ENCODE data around the gene GNAO1.

GNAO1 gene

GRCh38 chr16:56203052-56203451 lies 11.8 kb downstream of the GNAO1 start:
- no peak overlapping the region for H3K4me3 ChIP-seq (ENCODE audit: low read length)
- DNase-seq: peak; percentile 30
- no peaks in the 10 kb centered on the region for H3K79me2 ChIP-seq (ENCODE audit: low read length)
- TF ChIP-seq EZH2 (optimal IDR thresholded peaks at IDR 0.05; ENCODE audit: low read depth, low read length): no peak
- peak; percentile 44 for TF ChIP-seq CTCF (IDR thresholded peaks at IDR 0.05; ENCODE audit: low read length)
- H3K27ac ChIP-seq (ENCODE audit: low read length): no peak overlapping the region
- no peaks in the 10 kb centered on the region for H3K27me3 ChIP-seq (replicated peaks; ENCODE audit: insufficient read depth, low read length)
- H3K9me3 ChIP-seq (replicated peaks; ENCODE audit: insufficient read depth, low read length): no peaks in the 10 kb centered on the region
- H4K20me1 ChIP-seq (ENCODE audit: insufficient read depth, low read length): no peaks in the 10 kb centered on the region
- H3K4me1 ChIP-seq (ENCODE audit: low read length): no peaks in the 10 kb centered on the region; the same call in 1 of the 2 replicates
- H3F3A ChIP-seq (ENCODE audit: insufficient read depth, low read length): no peaks in the 10 kb centered on the region
- no peaks in the 10 kb centered on the region for H3K9me2 ChIP-seq (replicated peaks; ENCODE audit: insufficient read depth, low read length)
- no peak overlapping the region for H3K9ac ChIP-seq (ENCODE audit: low read length)
- H2AFZ ChIP-seq (ENCODE audit: low read length): no peak overlapping the region
- no peaks in the 10 kb centered on the region for H3K36me3 ChIP-seq (replicated peaks; ENCODE audit: insufficient read depth, low read length)
- H3K4me2 ChIP-seq (ENCODE audit: low read depth, low read length): no peak overlapping the region

GRCh38 chr16:56204816-56205215 lies 13.5 kb downstream of the GNAO1 start:
- Histone ChIP-seq H3K4me2 (ENCODE audit: low read depth, low read length) (no peak overlapping the region), H3K27me3 (replicated peaks; ENCODE audit: insufficient read depth, low read length) (no peaks in the 10 kb centered on the region), H3K4me3 (ENCODE audit: low read length) (no peak overlapping the region), H2AFZ (ENCODE audit: low read length) (no peak overlapping the region), H3K4me1 (ENCODE audit: low read length) (no peaks in the 10 kb centered on the region), H3K9me3 (replicated peaks; ENCODE audit: insufficient read depth, low read length) (no peaks in the 10 kb centered on the region), H3K9me2 (replicated peaks; ENCODE audit: insufficient read depth, low read length) (no peaks in the 10 kb centered on the region), H3K27ac (ENCODE audit: low read length) (no peak overlapping the region), H3K36me3 (replicated peaks; ENCODE audit: insufficient read depth, low read length) (no peaks in the 10 kb centered on the region), H3K9ac (ENCODE audit: low read length) (no peak overlapping the region), H3K79me2 (ENCODE audit: low read length) (no peaks in the 10 kb centered on the region), H3F3A (ENCODE audit: insufficient read depth, low read length) (no peaks in the 10 kb centered on the region), H4K20me1 (ENCODE audit: insufficient read depth, low read length) (no peaks in the 10 kb centered on the region)
- DNase-seq: no peak
- TF ChIP-seq EZH2phosphoT487 (IDR thresholded peaks at IDR 0.05; ENCODE audit: low read length) (no peak), EZH2 (optimal IDR thresholded peaks at IDR 0.05; ENCODE audit: low read depth, low read length) (no peak), CTCF (IDR thresholded peaks at IDR 0.05; ENCODE audit: low read length) (no peak)

GRCh38 chr16:56206951-56207350 lies 15.7 kb downstream of the GNAO1 start:
- no peaks in the 10 kb centered on the region for H3K4me1 ChIP-seq (ENCODE audit: low read length)
- no peak overlapping the region for H3K4me3 ChIP-seq (ENCODE audit: low read length)
- no peaks in the 10 kb centered on the region for H3K9me2 ChIP-seq (replicated peaks; ENCODE audit: insufficient read depth, low read length)
- no peaks in the 10 kb centered on the region for H3K27me3 ChIP-seq (replicated peaks; ENCODE audit: insufficient read depth, low read length)
- no peaks in the 10 kb centered on the region for H3K36me3 ChIP-seq (replicated peaks; ENCODE audit: insufficient read depth, low read length)
- no peak overlapping the region for H3K27ac ChIP-seq (ENCODE audit: low read length)
- no peaks in the 10 kb centered on the region for H3K9me3 ChIP-seq (replicated peaks; ENCODE audit: insufficient read depth, low read length)
- H3K4me2 ChIP-seq (ENCODE audit: low read depth, low read length): no peak overlapping the region
- H3K9ac ChIP-seq (ENCODE audit: low read length): no peak overlapping the region
- H2AFZ ChIP-seq (ENCODE audit: low read length): no peak overlapping the region
- H3K79me2 ChIP-seq (ENCODE audit: low read length): no peaks in the 10 kb centered on the region
- TF ChIP-seq EZH2 (optimal IDR thresholded peaks at IDR 0.05; ENCODE audit: low read depth, low read length) (no peak), CTCF (IDR thresholded peaks at IDR 0.05; ENCODE audit: low read length) (no peak), EZH2phosphoT487 (IDR thresholded peaks at IDR 0.05; ENCODE audit: low read length) (no peak)
- no peaks in the 10 kb centered on the region for H4K20me1 ChIP-seq (ENCODE audit: insufficient read depth, low read length)
- H3F3A ChIP-seq (ENCODE audit: insufficient read depth, low read length): no peaks in the 10 kb centered on the region
- DNase-seq: no peak

Data from MM.1S (cell line).